Panc1 (cell line): ENCODE data around the gene COLGALT1. TPM values are rescaled to one million over a fixed set of nuclear protein-coding genes. Genes with fewer than 3 reads are reported as not detected.

Experiments used
- ATAC-seq: fragments of 200-7000 bp; cut with Tn5 transposase; 2 replicates; pipeline ENCODE4 v1.9.1; 2020; ENCODE audit warnings: mild to moderate bottlenecking, moderate library complexity
- BruUV-seq: library from RNA; stranded (reverse); fragments of 400-500 nt; replicated peaks from 2 replicates; lab custom pipeline; 2021; lab: Mats Ljungman, UMichigan
- CTCF ChIA-PET: fragments of 300-600 bp; sonication (Branson Sonifier 250); formaldehyde crosslinking; loops from one replicate; lab custom pipeline; 2022; ENCODE audit warnings: antibody characterized with exemption; lab: Charles Lee
- POLR2A ChIA-PET: fragments of 300-600 bp; sonication (Branson Sonifier 250); formaldehyde crosslinking; loops from one replicate; lab custom pipeline; 2022; ENCODE audit warnings: antibody characterized with exemption; lab: Charles Lee
- DNase-seq: peaks from one replicate; pipeline ENCODE4 v3.0.0-alpha.2; 2010; ENCODE audit warnings: low read depth, low spot score
- H3K27ac ChIP-seq: 2 replicates; pipeline ENCODE4 v1.5.1; 2011; ENCODE audit warnings: mild to moderate bottlenecking, low read length, inconsistent platforms
- H3K27me3 ChIP-seq: fragments of 200-500 bp; sonication (Bioruptor generic); 2 replicates; pipeline ENCODE4 v1.6.0; 2014; ENCODE audit warnings: low read length, inconsistent platforms; ENCODE audit not compliant: control insufficient read depth, insufficient read depth
- H3K36me3 ChIP-seq: fragments of 200-500 bp; sonication (Bioruptor generic); 2 replicates; pipeline ENCODE4 v1.5.1; 2014; ENCODE audit warnings: inconsistent platforms, mild to moderate bottlenecking, low read length, moderate library complexity; ENCODE audit not compliant: control insufficient read depth, insufficient read depth
- H3K4me1 ChIP-seq: 2 replicates; pipeline ENCODE4 v1.5.1; 2011; ENCODE audit warnings: inconsistent platforms, mild to moderate bottlenecking, low read length, moderate library complexity; ENCODE audit not compliant: control insufficient read depth, insufficient read depth
- H3K4me3 ChIP-seq, 2 experiments: 2 replicates each; pipeline ENCODE4 v1.5.1; 2011 to 2012; ENCODE audit warnings: low read depth in 2 of 2, low read length in 2 of 2, mild to moderate bottlenecking in 2 of 2, inconsistent platforms in 1 of 2, moderate library complexity in 1 of 2
- H3K9me3 ChIP-seq: fragments of 200-500 bp; sonication (Bioruptor generic); 2 replicates; pipeline ENCODE4 v1.5.1; 2014; ENCODE audit warnings: low read depth, mild to moderate bottlenecking, inconsistent platforms, low read length, moderate library complexity; ENCODE audit not compliant: control insufficient read depth, insufficient read depth
- CTCF ChIP-seq: fragments of 450-650 bp; IDR thresholded peaks from 2 replicates; pipeline ENCODE4 v1.5.1; 2017; ENCODE audit warnings: mild to moderate bottlenecking
- POLR2AphosphoS5 ChIP-seq: IDR thresholded peaks from 2 replicates; pipeline ENCODE4 v1.6.1; 2012; ENCODE audit warnings: mild to moderate bottlenecking, low read depth, low read length, moderate library complexity
- REST ChIP-seq, 2 experiments: IDR thresholded peaks; 2 replicates each; pipeline ENCODE4 v1.6.1; 2011 to 2012; ENCODE audit warnings: low read depth in 2 of 2, control low read depth in 1 of 2, low read length in 1 of 2, mild to moderate bottlenecking in 1 of 2, moderate library complexity in 1 of 2; ENCODE audit not compliant: insufficient read depth in 1 of 2
- SIN3A ChIP-seq: IDR thresholded peaks from 2 replicates; pipeline ENCODE4 v1.6.1; 2012; ENCODE audit warnings: low read depth, mild to moderate bottlenecking, low read length, moderate library complexity, borderline replicate concordance; ENCODE audit not compliant: insufficient read depth
- TCF7L2 ChIP-seq: IDR thresholded peaks from 2 replicates; pipeline ENCODE4 v1.6.1; 2011; ENCODE audit warnings: mild to moderate bottlenecking, low read depth, low read length, inconsistent platforms
- in situ Hi-C: cut with HindIII; loops from 2 replicates; pipeline ENCODE4 v1.10.0; 2016; ENCODE audit warnings: low sequenced_read_pairs, low pct_unique_long_range_greater_than_20kb
- intact Hi-C: fragments of 100-400 bp; cut with micrococcal nuclease; formaldehyde crosslinking; loops from one replicate; pipeline ENCODE4 v1.10.0; 2022; ENCODE audit not compliant: unreplicated experiment
- total RNA-seq: library from RNA; stranded (reverse); gene quantifications from one replicate; pipeline ENCODE4 v1.2.1, GENCODE V29; 2021; ENCODE audit not compliant: unreplicated experiment

COLGALT1 gene
- total RNA-seq, 1 experiment from 2014 or later: 97.2 TPM

DNA sequence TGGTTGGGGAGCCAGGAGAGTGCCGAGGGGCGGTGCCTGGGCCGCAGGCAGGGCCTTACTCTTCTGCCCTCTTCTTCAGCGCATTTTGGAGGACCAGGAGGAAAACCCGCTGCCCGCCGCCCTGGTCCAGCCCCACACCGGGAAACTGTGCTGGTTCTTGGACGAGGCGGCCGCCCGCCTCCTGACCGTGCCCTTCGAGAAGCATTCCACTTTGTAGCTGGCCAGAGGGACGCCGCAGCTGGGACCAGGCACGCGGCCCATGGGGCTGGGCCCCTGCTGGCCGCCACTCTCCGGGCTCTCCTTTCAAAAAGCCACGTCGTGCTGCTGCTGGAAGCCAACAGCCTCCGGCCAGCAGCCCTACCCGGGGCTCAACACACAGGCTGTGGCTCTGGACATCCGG, 34.6 kb upstream of the COLGALT1 start:
- DNase-seq: no peak
- intact Hi-C loops (no loop called here), in situ Hi-C loops (no loop called here)
- Histone ChIP-seq H3K4me3 (no peak overlapping the region), H3K4me1 (no peaks in the 10 kb centered on the region), H3K27me3 (no peaks in the 10 kb centered on the region), H3K27ac (no peak overlapping the region), H3K36me3 (no peaks in the 10 kb centered on the region; the same call in 1 of the 2 replicates), H3K9me3 (0 out of 2 replicates have a peak, but pooled peaks cover 2% of the 10 kb centered on the region)
- BruUV-seq: no TSS peak
- ATAC-seq: no peak
- CTCF ChIA-PET: no interaction called here
- TF ChIP-seq CTCF (no peak), TCF7L2 (no peak)
- POLR2A ChIA-PET: no interaction called here

- no TSS peak for BruUV-seq
- no peak for TF ChIP-seq TCF7L2
- intact Hi-C loops (no loop called here), in situ Hi-C loops (no loop called here)
- H3K27ac ChIP-seq: no peak overlapping the region
- CTCF ChIA-PET: no interaction called here
- DNase-seq (no peak), ATAC-seq (no peak)
- POLR2A ChIA-PET: no interaction called here
- H3K36me3 ChIP-seq: no peaks in the 10 kb centered on the region; the same call in 1 of the 2 replicates
- H3K27me3 ChIP-seq: no peaks in the 10 kb centered on the region
- H3K9me3 ChIP-seq: no peaks in the 10 kb centered on the region
- no peaks in the 10 kb centered on the region for H3K4me1 ChIP-seq
- H3K4me3 ChIP-seq: no peak overlapping the region
Measured at GRCh38 chr19:17522988-17523872, 32.2 kb upstream of the COLGALT1 start.

GRCh38 chr19:17524651-17525050, 30.8 kb upstream of the COLGALT1 start:
- no peaks in the 10 kb centered on the region for H3K36me3 ChIP-seq
- in situ Hi-C loops: no loop called here
- no peak overlapping the region for H3K27ac ChIP-seq
- DNase-seq (no peak), ATAC-seq (no peak)
- H3K4me1 ChIP-seq: no peaks in the 10 kb centered on the region
- H3K27me3 ChIP-seq: no peaks in the 10 kb centered on the region
- H3K4me3 ChIP-seq: no peak overlapping the region
- CTCF ChIA-PET: no interaction called here
- BruUV-seq: no TSS peak
- POLR2A ChIA-PET: interaction anchor here (0.5 kb wide), 1 partner anchor 343 kb away, joined by 13 read pairs; no protein-coding TSS in a partner anchor
- intact Hi-C loops: no loop called here
- TF ChIP-seq TCF7L2: no peak
- no peak for TF ChIP-seq POLR2AphosphoS5
- no peak for TF ChIP-seq SIN3A
- no peak for TF ChIP-seq CTCF
- no peak for TF ChIP-seq REST (IDR thresholded peaks at IDR 0.05; ENCODE audit: insufficient read depth in 1 of 2, low read depth in 2 of 2, low read length in 1 of 2)
- no peaks in the 10 kb centered on the region for H3K9me3 ChIP-seq
